ENCODE measurements around the gene KCNMA1.

KCNMA1 gene

DNA sequence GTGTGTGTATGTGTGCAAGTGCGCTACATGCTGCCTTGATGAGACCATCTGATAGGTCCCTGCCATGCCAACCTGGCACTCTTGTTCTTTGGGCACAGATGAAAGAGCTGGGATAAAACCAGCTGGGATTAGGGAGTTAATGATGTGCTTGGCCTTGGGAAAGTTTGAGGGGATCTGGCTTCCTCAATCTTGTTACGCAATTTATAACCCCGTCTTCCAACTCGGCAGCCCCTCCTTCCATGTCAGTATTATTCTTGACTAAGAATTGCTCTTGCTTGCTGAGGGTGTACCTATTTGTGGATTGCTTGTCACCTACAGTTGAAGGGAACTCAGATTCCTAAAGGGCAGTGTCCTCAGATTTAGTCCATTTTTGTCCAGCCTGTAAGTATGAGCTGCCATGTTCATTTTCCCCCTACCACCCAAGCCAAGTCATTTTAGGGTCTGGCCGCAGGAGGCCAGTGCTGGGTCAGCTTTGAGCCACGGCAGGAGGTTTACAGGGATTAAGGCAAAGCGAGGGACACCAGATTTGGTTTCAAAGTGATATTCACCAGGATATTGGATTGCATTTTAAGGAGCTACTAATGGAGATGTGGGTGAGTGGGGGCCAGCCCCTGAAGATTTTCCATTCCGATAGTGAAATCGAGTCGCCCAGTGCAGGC lies 34.1 kb upstream of the KCNMA1 start:
- no peak overlapping the region for H3K27ac ChIP-seq
- no peak for TF ChIP-seq ZFX (IDR thresholded peaks at IDR 0.05; ENCODE audit: borderline replicate concordance)
- TF ChIP-seq, protein P1, sequence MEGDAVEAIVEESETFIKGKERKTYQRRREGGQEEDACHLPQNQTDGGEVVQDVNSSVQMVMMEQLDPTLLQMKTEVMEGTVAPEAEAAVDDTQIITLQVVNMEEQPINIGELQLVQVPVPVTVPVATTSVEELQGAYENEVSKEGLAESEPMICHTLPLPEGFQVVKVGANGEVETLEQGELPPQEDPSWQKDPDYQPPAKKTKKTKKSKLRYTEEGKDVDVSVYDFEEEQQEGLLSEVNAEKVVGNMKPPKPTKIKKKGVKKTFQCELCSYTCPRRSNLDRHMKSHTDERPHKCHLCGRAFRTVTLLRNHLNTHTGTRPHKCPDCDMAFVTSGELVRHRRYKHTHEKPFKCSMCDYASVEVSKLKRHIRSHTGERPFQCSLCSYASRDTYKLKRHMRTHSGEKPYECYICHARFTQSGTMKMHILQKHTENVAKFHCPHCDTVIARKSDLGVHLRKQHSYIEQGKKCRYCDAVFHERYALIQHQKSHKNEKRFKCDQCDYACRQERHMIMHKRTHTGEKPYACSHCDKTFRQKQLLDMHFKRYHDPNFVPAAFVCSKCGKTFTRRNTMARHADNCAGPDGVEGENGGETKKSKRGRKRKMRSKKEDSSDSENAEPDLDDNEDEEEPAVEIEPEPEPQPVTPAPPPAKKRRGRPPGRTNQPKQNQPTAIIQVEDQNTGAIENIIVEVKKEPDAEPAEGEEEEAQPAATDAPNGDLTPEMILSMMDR (IDR thresholded peaks at IDR 0.05): no peak

DNA sequence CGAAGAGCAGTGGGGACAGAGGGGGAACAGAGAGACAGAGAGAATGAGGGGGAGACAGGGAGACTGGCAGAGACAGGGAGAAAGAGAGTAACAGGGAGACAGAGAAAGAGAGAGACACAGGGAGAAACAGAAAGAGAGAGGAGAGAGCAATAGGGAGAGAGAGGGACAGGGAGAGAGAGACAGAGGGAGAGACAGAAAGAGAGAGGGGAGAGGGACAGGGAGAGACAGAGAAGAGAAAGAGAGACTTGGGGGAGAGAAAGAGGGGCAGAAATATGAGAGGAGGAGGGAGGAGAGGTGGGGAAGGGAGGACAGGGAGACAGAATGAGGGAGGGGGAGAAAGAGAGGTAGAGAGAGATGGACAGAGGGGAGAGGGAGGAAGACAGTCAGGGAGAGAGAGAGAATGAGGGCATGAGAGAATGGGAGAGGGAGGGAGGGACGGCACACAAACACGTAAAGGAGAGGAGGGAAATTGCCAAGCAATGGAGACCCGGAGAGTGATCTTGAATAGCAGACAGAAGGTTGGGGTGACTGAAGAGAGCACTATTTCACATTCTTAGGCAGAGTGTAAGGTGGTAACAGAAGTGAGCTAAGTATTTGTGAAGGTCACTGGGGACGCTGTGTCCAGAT lies 33.3 kb upstream of the KCNMA1 start:
- no peak overlapping the region for H3K27ac ChIP-seq
- TF ChIP-seq ZFX (IDR thresholded peaks at IDR 0.05; ENCODE audit: borderline replicate concordance): no peak
- TF ChIP-seq, protein P1 (IDR thresholded peaks at IDR 0.05): no peak

DNA sequence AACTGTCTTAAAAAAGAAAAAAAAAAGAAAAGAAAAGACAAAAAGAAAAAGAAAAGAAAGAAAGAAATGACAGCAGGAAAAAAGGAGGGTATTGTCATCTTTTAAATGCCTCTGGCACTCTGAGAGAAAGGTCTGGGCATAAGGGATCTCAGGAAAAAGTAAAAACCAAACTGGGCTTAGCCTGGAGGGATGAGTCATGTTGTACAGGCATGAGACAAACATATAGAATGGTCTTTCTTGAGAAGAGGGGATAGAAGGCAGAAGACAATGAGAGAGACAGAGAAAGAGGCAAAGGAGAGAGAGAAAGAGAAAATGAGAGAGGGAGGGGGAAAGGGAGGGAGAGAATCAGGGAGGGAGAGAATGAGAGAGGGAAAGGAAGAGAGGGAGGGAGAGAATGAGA lies 32.3 kb upstream of the KCNMA1 start:
- H3K27ac ChIP-seq: no peak overlapping the region
- no peak for TF ChIP-seq ZFX (IDR thresholded peaks at IDR 0.05; ENCODE audit: borderline replicate concordance)
- TF ChIP-seq, protein P1 (IDR thresholded peaks at IDR 0.05): no peak

DNA sequence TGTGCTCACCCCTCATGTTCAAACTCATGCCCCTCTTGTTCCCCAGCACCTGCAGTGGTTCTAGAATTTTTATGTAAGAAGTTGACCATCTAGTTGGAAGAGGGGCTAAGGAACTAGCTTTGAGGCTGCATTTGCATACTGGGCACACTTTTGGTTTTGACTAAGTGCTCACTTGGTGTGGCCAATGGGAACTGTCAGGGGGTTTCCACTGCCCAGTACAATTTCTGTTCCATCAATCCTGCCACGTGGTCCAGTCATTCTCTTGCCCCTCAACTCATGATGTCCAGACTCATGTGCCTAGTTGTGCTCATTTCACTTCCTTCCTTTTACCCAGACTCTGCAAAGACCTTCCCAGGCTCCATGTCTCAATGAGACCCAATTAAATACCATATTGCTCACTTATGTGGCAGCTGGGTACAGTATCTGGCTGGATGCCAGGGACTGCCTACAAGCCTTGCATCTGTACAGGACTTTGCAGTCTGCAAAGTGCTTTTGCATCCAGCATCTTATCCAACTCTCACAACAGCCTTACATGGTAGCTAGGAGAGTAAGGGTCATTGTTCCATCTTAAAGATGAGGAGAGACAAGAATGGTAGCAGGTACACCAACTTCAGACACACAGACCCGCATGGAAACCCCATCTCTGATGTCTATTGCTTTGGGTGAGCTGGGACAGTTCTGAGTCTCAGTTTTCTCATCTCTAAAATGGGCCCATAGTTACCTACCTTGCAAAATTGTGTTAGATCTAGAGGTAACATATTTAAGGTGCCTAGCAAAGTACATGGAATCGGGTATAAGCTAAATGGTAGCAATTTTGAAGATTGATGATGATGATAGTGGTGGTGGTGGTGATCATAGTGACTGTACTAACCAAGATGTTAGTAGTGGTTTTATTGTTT lies 30.1 kb upstream of the KCNMA1 start:
- TF ChIP-seq ZFX (IDR thresholded peaks at IDR 0.05; ENCODE audit: borderline replicate concordance): no peak
- TF ChIP-seq, protein P1 (IDR thresholded peaks at IDR 0.05): no peak
- no peak overlapping the region for H3K27ac ChIP-seq

DNA sequence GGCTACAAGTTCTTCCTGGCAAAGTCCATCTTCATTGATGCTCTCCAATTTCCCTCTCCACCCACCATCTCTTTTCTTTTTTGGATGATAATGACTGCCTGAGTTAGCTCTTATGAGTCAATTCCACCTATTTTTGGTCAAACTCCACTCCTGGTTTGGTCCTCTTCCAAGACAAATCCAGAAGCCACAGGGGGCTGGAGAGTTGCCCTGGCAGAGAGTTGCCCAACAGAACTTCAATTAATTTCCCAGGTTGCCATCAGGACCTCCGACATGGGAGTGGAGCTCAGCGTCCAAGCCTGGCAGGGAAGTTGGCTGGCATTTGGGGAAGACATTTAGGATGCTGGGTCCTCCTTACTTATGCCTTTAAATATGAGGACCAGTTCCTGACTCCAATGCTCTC lies 29.2 kb upstream of the KCNMA1 start:
- H3K27ac ChIP-seq: no peak overlapping the region
- no peak for TF ChIP-seq ZFX (IDR thresholded peaks at IDR 0.05; ENCODE audit: borderline replicate concordance)
- TF ChIP-seq, protein P1 (IDR thresholded peaks at IDR 0.05): no peak

DNA sequence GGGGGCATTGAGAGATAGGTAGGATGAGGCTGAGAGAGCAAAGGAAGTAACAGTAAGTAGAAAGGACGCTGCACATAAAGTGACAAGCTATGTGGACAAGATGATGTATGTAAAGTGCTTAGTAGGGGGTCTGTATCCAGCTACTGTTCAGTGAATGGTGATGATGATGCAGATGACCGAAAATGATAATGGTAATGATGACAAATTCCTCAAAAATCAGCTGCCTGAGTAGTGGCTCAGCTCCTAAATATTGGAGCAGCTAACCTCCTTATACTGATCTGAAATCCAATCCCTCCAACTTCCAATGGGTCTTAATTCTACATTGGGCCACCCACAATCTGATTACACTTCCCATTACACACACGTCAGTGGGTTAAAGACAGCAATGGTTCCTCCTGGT lies 27.1 kb upstream of the KCNMA1 start:
- no peak overlapping the region for H3K27ac ChIP-seq
- TF ChIP-seq, protein P1 (IDR thresholded peaks at IDR 0.05): no peak
- no peak for TF ChIP-seq ZFX (IDR thresholded peaks at IDR 0.05; ENCODE audit: borderline replicate concordance)

All from 22Rv1 (cell line).